ENCODE data around the gene LUZP2.

Gene LUZP2

DNA sequence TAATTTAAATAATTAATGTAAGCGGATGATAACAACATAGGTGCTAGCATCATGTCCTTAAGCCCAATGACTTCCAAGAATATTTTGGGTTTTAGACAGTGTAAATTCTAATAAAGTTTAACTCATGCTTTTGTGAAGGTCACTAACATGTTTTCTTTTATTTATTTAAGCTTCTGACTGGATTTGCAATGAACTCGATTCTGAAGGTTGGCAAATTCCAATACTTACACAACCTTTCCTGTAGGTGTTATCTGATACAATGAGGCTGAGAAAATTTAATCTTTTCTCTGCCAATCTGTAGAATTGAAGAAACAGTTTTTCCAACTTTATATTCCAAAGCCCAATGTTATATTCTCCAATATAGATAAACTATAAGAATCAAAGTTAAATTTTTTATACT is 311.3 kb downstream of the LUZP2 start:
- Histone ChIP-seq H3K27ac (no peak overlapping the region), H3K4me3 (no peak overlapping the region)
- TF ChIP-seq, protein P1, sequence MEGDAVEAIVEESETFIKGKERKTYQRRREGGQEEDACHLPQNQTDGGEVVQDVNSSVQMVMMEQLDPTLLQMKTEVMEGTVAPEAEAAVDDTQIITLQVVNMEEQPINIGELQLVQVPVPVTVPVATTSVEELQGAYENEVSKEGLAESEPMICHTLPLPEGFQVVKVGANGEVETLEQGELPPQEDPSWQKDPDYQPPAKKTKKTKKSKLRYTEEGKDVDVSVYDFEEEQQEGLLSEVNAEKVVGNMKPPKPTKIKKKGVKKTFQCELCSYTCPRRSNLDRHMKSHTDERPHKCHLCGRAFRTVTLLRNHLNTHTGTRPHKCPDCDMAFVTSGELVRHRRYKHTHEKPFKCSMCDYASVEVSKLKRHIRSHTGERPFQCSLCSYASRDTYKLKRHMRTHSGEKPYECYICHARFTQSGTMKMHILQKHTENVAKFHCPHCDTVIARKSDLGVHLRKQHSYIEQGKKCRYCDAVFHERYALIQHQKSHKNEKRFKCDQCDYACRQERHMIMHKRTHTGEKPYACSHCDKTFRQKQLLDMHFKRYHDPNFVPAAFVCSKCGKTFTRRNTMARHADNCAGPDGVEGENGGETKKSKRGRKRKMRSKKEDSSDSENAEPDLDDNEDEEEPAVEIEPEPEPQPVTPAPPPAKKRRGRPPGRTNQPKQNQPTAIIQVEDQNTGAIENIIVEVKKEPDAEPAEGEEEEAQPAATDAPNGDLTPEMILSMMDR (IDR thresholded peaks at IDR 0.05), result no peak
- no peak for DNase-seq (ENCODE audit: low spot score)

DNA sequence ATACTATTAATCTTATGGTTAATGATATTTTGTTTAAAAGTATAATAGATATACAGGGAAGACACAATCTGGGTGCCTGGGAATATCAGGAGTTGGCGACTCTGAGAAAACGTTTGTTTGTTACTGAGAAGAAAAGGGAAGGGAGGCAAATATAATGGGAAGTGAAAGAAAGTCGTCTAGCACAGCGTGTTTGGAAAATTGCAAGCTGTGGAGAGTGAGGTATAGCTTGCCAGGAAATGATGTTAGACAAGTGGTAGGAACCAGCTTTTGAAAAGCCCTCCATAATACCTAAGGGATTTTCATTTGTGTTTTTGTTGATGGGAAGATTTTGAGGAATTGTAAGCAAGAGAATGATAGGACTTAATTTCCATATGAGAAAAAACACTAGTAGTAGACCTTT is 322.2 kb downstream of the LUZP2 start:
- H3K4me3 ChIP-seq, result no peak overlapping the region
- TF ChIP-seq, protein P1 (IDR thresholded peaks at IDR 0.05), result no peak
- H3K27ac ChIP-seq, result no peak overlapping the region
- DNase-seq (ENCODE audit: low spot score), result no peak

DNA sequence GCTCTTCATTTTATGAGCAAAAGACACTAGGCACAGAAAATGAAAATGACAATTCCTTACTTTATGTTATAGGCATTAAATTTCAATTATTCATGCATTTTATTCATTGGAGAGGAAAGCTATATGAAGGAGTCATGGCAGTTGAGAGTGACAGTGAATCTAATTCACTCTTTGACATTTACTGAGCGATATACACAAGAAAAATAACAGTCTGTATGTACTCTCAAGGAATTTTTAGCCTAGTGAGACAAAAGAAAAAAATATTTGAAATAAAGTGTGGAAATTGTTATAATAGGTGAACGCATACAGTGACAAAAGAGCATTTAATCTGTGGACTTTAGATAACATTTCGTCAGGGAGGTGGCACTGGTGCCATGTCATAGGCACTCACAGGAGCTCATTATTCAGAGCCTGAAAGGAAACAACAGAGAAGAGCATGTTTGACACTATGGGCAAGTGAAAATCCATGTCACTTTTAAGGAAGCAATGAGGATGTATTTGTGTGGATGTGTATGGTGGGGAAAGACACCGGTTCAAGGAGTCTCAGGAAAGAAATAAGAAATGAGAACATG is 323.1 kb downstream of the LUZP2 start:
- H3K4me3 ChIP-seq, result no peak overlapping the region
- DNase-seq (ENCODE audit: low spot score), result no peak
- TF ChIP-seq, protein P1 (IDR thresholded peaks at IDR 0.05), result no peak
- H3K27ac ChIP-seq, result no peak overlapping the region

DNA sequence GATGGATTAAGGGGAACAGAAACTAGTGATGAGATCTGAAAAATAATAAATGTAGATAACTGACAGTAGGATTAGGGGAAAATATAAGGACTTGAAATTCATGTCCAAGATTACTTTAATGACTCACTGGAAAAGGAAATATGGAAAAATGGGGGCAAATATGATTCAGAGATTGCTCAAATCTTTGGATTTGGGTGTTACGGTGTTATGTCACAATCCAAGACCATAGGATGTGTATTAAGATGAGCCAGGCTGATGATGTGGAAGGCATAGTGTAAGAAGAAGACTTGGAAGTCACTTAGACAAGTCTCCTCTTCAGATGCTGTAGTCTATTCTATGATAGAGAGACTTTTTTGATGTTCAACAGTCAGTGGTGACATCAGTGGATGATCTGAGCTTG is 323.7 kb downstream of the LUZP2 start:
- no peak overlapping the region for H3K4me3 ChIP-seq
- H3K27ac ChIP-seq, result no peak overlapping the region
- TF ChIP-seq, protein P1 (IDR thresholded peaks at IDR 0.05), result no peak
- no peak for DNase-seq (ENCODE audit: low spot score)

DNA sequence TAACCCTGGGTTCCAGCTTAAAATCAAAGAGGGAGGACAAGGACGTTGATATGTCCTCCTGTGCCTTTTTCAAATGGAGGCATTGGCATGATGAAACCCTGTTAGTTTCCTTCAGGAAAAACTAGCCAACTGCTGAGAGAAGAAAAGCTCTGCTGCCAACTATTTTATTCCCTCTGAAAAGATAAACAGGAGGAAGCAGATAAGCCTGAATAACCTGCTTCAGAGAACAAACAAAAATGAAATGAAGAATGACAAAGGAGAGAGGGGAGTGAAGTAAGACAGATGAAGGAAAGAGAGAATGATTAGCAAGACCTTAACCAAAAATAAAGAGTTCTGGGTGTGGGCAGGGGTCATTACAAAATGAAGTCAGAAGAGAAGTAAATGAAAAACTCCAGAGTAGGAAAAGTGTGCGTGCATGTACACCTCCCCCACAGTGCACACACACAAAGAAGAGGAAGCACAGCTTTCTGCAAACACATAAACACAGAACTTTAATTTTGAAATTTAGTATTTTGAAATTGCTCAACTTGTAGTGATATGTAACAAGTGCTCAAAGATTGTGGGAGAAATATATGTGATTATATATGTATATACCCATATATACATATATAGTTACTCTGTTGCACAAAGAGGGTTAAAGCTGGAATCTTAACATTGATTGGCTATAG is 332.2 kb downstream of the LUZP2 start:
- no peak overlapping the region for H3K27ac ChIP-seq
- TF ChIP-seq, protein P1 (IDR thresholded peaks at IDR 0.05), result no peak
- no peak for DNase-seq (ENCODE audit: low spot score)
- no peak overlapping the region for H3K4me3 ChIP-seq

DNA sequence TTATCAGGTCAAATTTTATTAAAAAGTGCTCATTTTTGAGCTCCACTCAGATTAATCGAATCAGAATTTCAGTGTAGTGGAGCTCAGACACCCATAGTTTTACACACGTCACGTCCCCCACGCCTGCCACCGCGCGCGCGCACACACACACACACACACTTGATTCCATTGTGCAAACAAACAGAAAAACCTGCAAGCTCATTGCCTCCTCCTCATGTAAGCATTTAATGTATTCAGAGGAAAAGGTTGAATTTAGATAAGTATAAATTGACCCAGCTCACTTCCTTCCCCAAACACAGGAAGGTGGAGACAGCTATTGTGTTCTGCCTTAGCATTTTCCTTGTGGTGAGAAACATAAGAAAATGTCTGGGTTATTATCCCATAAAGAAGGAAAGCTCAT is 336.7 kb downstream of the LUZP2 start:
- TF ChIP-seq, protein P1 (IDR thresholded peaks at IDR 0.05), result no peak
- no peak overlapping the region for H3K27ac ChIP-seq
- DNase-seq (ENCODE audit: low spot score), result no peak
- no peak overlapping the region for H3K4me3 ChIP-seq

DNA sequence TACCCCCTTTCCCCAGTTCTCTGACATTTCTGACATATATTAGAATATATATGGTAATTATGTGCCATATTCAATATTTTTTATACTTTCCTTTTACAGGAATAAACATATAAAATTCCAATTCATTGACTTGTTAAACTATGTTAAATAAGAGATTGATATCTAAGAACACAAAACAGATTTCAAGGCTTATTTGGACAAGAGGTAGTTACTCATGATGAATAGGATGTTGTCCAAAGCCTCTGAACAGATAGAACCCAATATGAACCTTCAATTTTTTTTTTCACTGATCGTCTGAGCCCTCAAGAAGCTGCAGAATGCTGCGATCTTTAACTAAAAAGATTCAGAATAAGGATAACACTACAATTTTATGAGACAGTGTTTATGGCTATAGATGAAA is 340.3 kb downstream of the LUZP2 start:
- TF ChIP-seq, protein P1 (IDR thresholded peaks at IDR 0.05), result no peak
- DNase-seq (ENCODE audit: low spot score), result no peak
- Histone ChIP-seq H3K4me3 (no peak overlapping the region), H3K27ac (no peak overlapping the region)

Data from coronary artery (tissue), 2 donors.